Measurements from ENCODE around the gene NISCH.

The NISCH gene

GRCh38 chr3:52447512-52448355 lies 7.7 kb upstream of the NISCH start:
- Histone ChIP-seq H3K4me1 (ENCODE audit: control insufficient read depth in 1 of 2, insufficient read depth in 2 of 2, low read length in 2 of 2) (peaks cover 0 to 8% of the 10 kb centered on the region in 2 donors), H3K9ac (ENCODE audit: low read depth in 1 of 2, low read length in 2 of 2) (no peak overlapping the region), H3K27ac (ENCODE audit: low read depth, low read length) (no peak overlapping the region), H3K36me3 (ENCODE audit: control insufficient read depth in 1 of 2, insufficient read depth in 2 of 2, low read length in 2 of 2) (no peaks in the 10 kb centered on the region), H3K27me3 (ENCODE audit: control insufficient read depth in 1 of 2, insufficient read depth in 2 of 2, low read length in 2 of 2) (no peaks in the 10 kb centered on the region), H3K4me3 (ENCODE audit: low read depth in 1 of 2, low read length in 2 of 2) (no peak overlapping the region), H3K9me3 (ENCODE audit: control insufficient read depth in 1 of 2, low read length in 2 of 2) (no peaks in the 10 kb centered on the region)

GRCh38 chr3:52450489-52451236 lies 4.7 kb upstream of the NISCH start:
- H3K9ac ChIP-seq (ENCODE audit: low read depth in 1 of 2, low read length in 2 of 2) = no peak overlapping the region
- no peak overlapping the region for H3K27ac ChIP-seq (ENCODE audit: low read depth, low read length)
- H3K4me1 ChIP-seq (ENCODE audit: control insufficient read depth in 1 of 2, insufficient read depth in 2 of 2, low read length in 2 of 2) = peaks cover 11 to 16% of the 10 kb centered on the region in 2 donors

GRCh38 chr3:52451237-52452083 lies 3.9 kb upstream of the NISCH start:
- Histone ChIP-seq H3K9me3 (ENCODE audit: control insufficient read depth in 1 of 2, low read length in 2 of 2) (no peaks in the 10 kb centered on the region), H3K4me1 (ENCODE audit: control insufficient read depth in 1 of 2, insufficient read depth in 2 of 2, low read length in 2 of 2) (peaks cover 16 to 21% of the 10 kb centered on the region in 2 donors), H3K4me3 (ENCODE audit: low read depth in 1 of 2, low read length in 2 of 2) (no peak overlapping the region), H3K27ac (ENCODE audit: low read depth, low read length) (no peak overlapping the region), H3K27me3 (ENCODE audit: control insufficient read depth in 1 of 2, insufficient read depth in 2 of 2, low read length in 2 of 2) (no peaks in the 10 kb centered on the region), H3K9ac (ENCODE audit: low read depth in 1 of 2, low read length in 2 of 2) (no peak overlapping the region), H3K36me3 (ENCODE audit: control insufficient read depth in 1 of 2, insufficient read depth in 2 of 2, low read length in 2 of 2) (no peaks in the 10 kb centered on the region)

More at GRCh38 chr3:52450489-52451236, 4.7 kb upstream of the NISCH start:
- H3K27me3 ChIP-seq (ENCODE audit: control insufficient read depth in 1 of 2, insufficient read depth in 2 of 2, low read length in 2 of 2) = no peaks in the 10 kb centered on the region
- no peaks in the 10 kb centered on the region for H3K36me3 ChIP-seq (ENCODE audit: control insufficient read depth in 1 of 2, insufficient read depth in 2 of 2, low read length in 2 of 2)
- H3K4me3 ChIP-seq (ENCODE audit: low read depth in 1 of 2, low read length in 2 of 2) = no peak overlapping the region
- H3K9me3 ChIP-seq (ENCODE audit: control insufficient read depth in 1 of 2, low read length in 2 of 2) = no peaks in the 10 kb centered on the region

DNA sequence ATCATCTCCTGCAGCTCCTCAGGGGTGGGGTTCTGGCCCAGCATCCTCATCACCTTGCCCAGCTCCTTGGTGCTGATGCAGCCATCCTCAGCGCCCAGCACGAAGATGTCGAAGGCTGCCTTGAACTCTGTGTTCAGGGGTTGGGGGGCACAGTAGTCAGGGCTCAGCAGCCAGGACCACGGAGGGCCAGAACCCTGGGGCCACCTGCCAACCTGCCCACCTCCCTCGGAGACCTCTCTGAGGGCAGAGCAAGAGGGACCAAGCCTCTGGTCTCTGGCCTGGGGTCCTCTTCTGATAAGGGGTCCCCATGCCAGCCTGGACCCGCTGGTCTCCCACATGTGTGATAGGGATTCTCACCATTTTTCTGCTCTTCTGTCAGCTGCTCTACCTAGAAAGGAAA lies 3.3 kb upstream of the NISCH start:
- Histone ChIP-seq H3K9me3 (ENCODE audit: control insufficient read depth in 1 of 2, low read length in 2 of 2) (no peaks in the 10 kb centered on the region), H3K9ac (ENCODE audit: low read depth in 1 of 2, low read length in 2 of 2) (no peak overlapping the region), H3K4me1 (ENCODE audit: control insufficient read depth in 1 of 2, insufficient read depth in 2 of 2, low read length in 2 of 2) (peaks cover 22 to 24% of the 10 kb centered on the region in 2 donors), H3K36me3 (ENCODE audit: control insufficient read depth in 1 of 2, insufficient read depth in 2 of 2, low read length in 2 of 2) (no peaks in the 10 kb centered on the region), H3K27me3 (ENCODE audit: control insufficient read depth in 1 of 2, insufficient read depth in 2 of 2, low read length in 2 of 2) (no peaks in the 10 kb centered on the region), H3K4me3 (ENCODE audit: low read depth in 1 of 2, low read length in 2 of 2) (no peak overlapping the region), H3K27ac (ENCODE audit: low read depth, low read length) (no peak overlapping the region)

- Histone ChIP-seq H3K27me3 (ENCODE audit: control insufficient read depth in 1 of 2, insufficient read depth in 2 of 2, low read length in 2 of 2) (no peaks in the 10 kb centered on the region), H3K27ac (ENCODE audit: low read depth, low read length) (no peak overlapping the region), H3K9ac (ENCODE audit: low read depth in 1 of 2, low read length in 2 of 2) (no peak overlapping the region), H3K9me3 (ENCODE audit: control insufficient read depth in 1 of 2, low read length in 2 of 2) (no peaks in the 10 kb centered on the region), H3K4me1 (ENCODE audit: control insufficient read depth in 1 of 2, insufficient read depth in 2 of 2, low read length in 2 of 2) (peaks cover 24 to 27% of the 10 kb centered on the region in 2 donors), H3K36me3 (ENCODE audit: control insufficient read depth in 1 of 2, insufficient read depth in 2 of 2, low read length in 2 of 2) (peaks cover 0 to 4% of the 10 kb centered on the region in 2 donors), H3K4me3 (ENCODE audit: low read depth in 1 of 2, low read length in 2 of 2) (no peak overlapping the region)
Measured at GRCh38 chr3:52452570-52453221, 2.7 kb upstream of the NISCH start.

DNA sequence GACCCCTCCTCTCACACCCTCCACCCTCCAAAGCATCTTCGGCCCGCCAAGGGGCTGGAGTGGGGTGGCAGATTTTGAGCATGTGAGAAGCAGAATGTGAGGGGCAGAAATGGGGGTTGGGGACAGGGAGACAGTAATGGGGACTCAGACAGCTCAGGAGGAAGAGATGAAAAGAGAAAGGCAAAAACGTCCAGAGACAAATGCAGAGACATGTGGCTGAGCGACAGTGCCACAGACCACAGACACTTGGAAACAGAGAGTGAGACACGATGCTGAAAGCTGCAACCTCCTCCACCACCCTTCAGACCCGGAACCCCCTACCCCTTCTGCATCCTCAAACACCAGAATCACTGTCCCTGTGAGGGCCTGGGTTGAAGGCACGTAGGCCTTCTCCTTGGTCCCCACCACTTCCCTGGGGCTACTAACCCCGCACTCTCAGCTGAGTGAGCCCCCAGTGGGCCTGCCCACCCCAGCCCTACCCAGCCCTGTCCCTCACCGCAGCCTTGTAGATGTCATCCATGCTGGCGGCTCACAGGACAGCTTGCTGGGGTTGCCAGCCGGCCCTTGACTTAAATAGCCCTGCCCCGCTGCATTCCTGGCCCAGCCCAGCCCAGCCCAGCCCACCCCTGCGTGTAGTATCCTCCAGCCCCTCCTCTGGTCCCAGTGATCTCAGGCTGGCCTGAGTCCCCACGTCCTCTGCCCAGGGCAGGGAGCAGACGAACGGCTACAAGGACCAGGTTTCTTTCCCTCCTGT lies 1.7 kb upstream of the NISCH start, which contains the start of gene TNNC1:
Gene TNNC1, minus strand, starts transcription at position 546 of the 754 bp plus-strand sequence. Its CDS starts 26 bp downstream, at position 520.
- Histone ChIP-seq H3K27ac (ENCODE audit: low read depth, low read length) (peak within 1 kb of the TSS; percentile 74), H3K27me3 (ENCODE audit: control insufficient read depth in 1 of 2, insufficient read depth in 2 of 2, low read length in 2 of 2) (no peaks in the 10 kb centered on the region), H3K36me3 (ENCODE audit: control insufficient read depth in 1 of 2, insufficient read depth in 2 of 2, low read length in 2 of 2) (peaks cover 5 to 13% of the 10 kb centered on the region in 2 donors), H3K9me3 (ENCODE audit: control insufficient read depth in 1 of 2, low read length in 2 of 2) (no peaks in the 10 kb centered on the region), H3K4me3 (ENCODE audit: low read depth in 1 of 2, low read length in 2 of 2) (peak within 1 kb of the TSS; percentile 84 to 86), H3K4me1 (ENCODE audit: control insufficient read depth in 1 of 2, insufficient read depth in 2 of 2, low read length in 2 of 2) (peaks cover 24 to 27% of the 10 kb centered on the region in 2 donors), H3K9ac (ENCODE audit: low read depth in 1 of 2, low read length in 2 of 2) (peak within 1 kb of the TSS; percentile 82 to 98)

DNA sequence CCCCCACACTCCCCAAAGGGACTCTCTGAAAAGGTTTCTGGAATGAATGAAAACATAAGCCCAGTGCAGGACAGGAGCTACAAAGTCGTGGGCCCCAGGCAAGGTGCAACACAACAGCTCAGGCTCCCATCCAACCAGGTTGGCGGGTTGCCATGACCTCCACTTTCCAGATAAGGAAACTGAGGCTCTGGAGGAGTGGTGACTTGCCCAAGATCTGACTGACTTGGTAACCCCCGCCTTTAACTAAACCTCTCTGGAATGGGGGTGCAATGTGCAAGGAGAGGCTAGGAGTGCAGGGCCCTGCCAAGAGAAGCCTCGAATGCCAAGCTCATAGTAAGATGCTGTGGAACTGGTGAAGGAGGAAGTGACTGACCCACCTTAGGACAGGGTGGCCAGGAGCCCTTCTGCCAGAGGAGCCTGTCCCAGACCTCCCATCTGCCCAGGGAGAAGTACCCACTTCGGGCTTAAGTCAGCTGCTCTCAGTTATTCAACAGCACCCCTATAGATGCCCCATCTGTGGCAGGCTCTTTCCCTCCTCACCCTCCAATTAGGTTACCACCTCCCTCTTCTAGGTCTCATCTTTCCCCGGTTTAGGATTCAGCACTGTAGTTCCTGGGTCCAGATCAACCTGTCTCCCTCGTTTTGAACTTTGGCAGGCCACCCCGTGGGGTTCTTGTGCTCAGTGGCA lies 1.0 kb upstream of the NISCH start:
- Histone ChIP-seq H3K27me3 (ENCODE audit: control insufficient read depth in 1 of 2, insufficient read depth in 2 of 2, low read length in 2 of 2) (no peaks in the 10 kb centered on the region), H3K4me3 (ENCODE audit: low read depth in 1 of 2, low read length in 2 of 2) (peak overlapping the region; percentile 84 to 86), H3K9ac (ENCODE audit: low read depth in 1 of 2, low read length in 2 of 2) (peak overlapping the region; percentile 82 to 98), H3K4me1 (ENCODE audit: control insufficient read depth in 1 of 2, insufficient read depth in 2 of 2, low read length in 2 of 2) (peaks cover 24 to 27% of the 10 kb centered on the region in 2 donors), H3K27ac (ENCODE audit: low read depth, low read length) (peak overlapping the region; percentile 74), H3K9me3 (ENCODE audit: control insufficient read depth in 1 of 2, low read length in 2 of 2) (no peaks in the 10 kb centered on the region), H3K36me3 (ENCODE audit: control insufficient read depth in 1 of 2, insufficient read depth in 2 of 2, low read length in 2 of 2) (peaks cover 11 to 21% of the 10 kb centered on the region in 2 donors)

DNA sequence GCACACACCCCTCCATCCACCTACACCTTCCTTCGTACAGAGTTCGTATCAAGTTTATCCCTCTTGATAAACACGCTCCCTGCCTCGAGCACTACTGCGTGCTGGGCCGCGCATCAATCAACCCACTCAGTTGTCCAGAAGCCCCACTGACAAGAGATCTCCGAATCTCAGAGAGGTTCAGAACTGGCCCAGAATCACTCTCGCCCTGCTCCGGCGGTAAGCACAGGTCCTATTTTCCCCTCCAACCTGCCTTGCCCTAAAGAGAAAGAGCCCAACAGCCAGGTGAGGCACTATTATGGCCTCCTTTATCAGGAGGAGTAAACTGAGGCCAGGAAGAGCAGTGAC lies 494 bp upstream of the NISCH start:
- Histone ChIP-seq H3K4me1 (ENCODE audit: control insufficient read depth in 1 of 2, insufficient read depth in 2 of 2, low read length in 2 of 2) (peaks cover 24 to 27% of the 10 kb centered on the region in 2 donors), H3K9ac (ENCODE audit: low read depth in 1 of 2, low read length in 2 of 2) (peak overlapping the region; percentile 82 to 98), H3K27ac (ENCODE audit: low read depth, low read length) (peak overlapping the region; percentile 74), H3K9me3 (ENCODE audit: control insufficient read depth in 1 of 2, low read length in 2 of 2) (no peaks in the 10 kb centered on the region), H3K27me3 (ENCODE audit: control insufficient read depth in 1 of 2, insufficient read depth in 2 of 2, low read length in 2 of 2) (no peaks in the 10 kb centered on the region), H3K36me3 (ENCODE audit: control insufficient read depth in 1 of 2, insufficient read depth in 2 of 2, low read length in 2 of 2) (peaks cover 11 to 21% of the 10 kb centered on the region in 2 donors), H3K4me3 (ENCODE audit: low read depth in 1 of 2, low read length in 2 of 2) (peak overlapping the region; percentile 84 to 86)
